ENCODE data around the gene ZSWIM6. TPM values are rescaled to one million over a fixed set of nuclear protein-coding genes. Genes with fewer than 3 reads are reported as not detected.
A peak's percentile ranks its signal among the peaks of the same experiment; 100 is the strongest.

Gene ZSWIM6
- total RNA-seq, 6 experiments from 2014 or later = 2.8 to 7.2 (median 4.1) TPM

- 79% methylated on average over 2 of the region's 2 CpGs for WGBS (ENCODE audit: insufficient coverage, low coverage, low lambda C conversion rate, missing lambda C conversion rate)
- H3K4me1 ChIP-seq = peaks cover 0 to 4% (median 0%) of the 10 kb centered on the region in 4 donors
- ATAC-seq (no peak), DNase-seq (no peak)
- no peaks in the 10 kb centered on the region for H3K27me3 ChIP-seq
- intact Hi-C loops (cut with DNase I) = no loop called here
- H3K4me3 ChIP-seq = no peak overlapping the region
- no peaks in the 10 kb centered on the region for H3K36me3 ChIP-seq
- no peak overlapping the region for H3K27ac ChIP-seq
- H3K9me3 ChIP-seq = no peaks in the 10 kb centered on the region
- TF ChIP-seq CTCF (IDR thresholded peaks at IDR 0.05) = peak in 1 of 4 donors; percentile 12
- TF ChIP-seq POLR2A (IDR thresholded peaks at IDR 0.05) = no peak
Measured at GRCh38 chr5:61362796-61363368, 30.8 kb downstream of the ZSWIM6 start.

- peaks cover 0 to 4% (median 0%) of the 10 kb centered on the region in 4 donors for H3K4me1 ChIP-seq
- 80% methylated on average over 3 of the region's 3 CpGs for WGBS (ENCODE audit: insufficient coverage, low coverage, low lambda C conversion rate, missing lambda C conversion rate)
- H3K4me3 ChIP-seq = no peak overlapping the region
- no peak for ATAC-seq
- intact Hi-C loops (cut with DNase I) = no loop called here
- no peaks in the 10 kb centered on the region for H3K27me3 ChIP-seq
- H3K9me3 ChIP-seq = no peaks in the 10 kb centered on the region
- no peak for DNase-seq
- TF ChIP-seq CTCF (IDR thresholded peaks at IDR 0.05) (no peak), POLR2A (IDR thresholded peaks at IDR 0.05) (no peak)
- no peak overlapping the region for H3K27ac ChIP-seq
- H3K36me3 ChIP-seq = no peaks in the 10 kb centered on the region
Measured at GRCh38 chr5:61363401-61364114, 31.5 kb downstream of the ZSWIM6 start.

GRCh38 chr5:61366497-61367240, 34.6 kb downstream of the ZSWIM6 start:
- WGBS (ENCODE audit: insufficient coverage, low coverage, low lambda C conversion rate, missing lambda C conversion rate) = 93% methylated on average over 4 of the region's 7 CpGs
- Histone ChIP-seq H3K27ac (no peak overlapping the region), H3K36me3 (no peaks in the 10 kb centered on the region), H3K9me3 (no peaks in the 10 kb centered on the region), H3K27me3 (no peaks in the 10 kb centered on the region), H3K4me1 (no peaks in the 10 kb centered on the region), H3K4me3 (no peak overlapping the region)
- ATAC-seq (no peak), DNase-seq (no peak)
- intact Hi-C loops (cut with DNase I) = no loop called here
- TF ChIP-seq POLR2A (IDR thresholded peaks at IDR 0.05) = no peak
- TF ChIP-seq CTCF (IDR thresholded peaks at IDR 0.05) = no peak

- no peak for DNase-seq
- H3K4me1 ChIP-seq = no peaks in the 10 kb centered on the region
- H3K27ac ChIP-seq = no peak overlapping the region
- H3K4me3 ChIP-seq = no peak overlapping the region
- 65% methylated on average over 2 of the region's 2 CpGs for WGBS (ENCODE audit: insufficient coverage, low coverage, low lambda C conversion rate, missing lambda C conversion rate)
- no peaks in the 10 kb centered on the region for H3K9me3 ChIP-seq
- TF ChIP-seq CTCF (IDR thresholded peaks at IDR 0.05) = no peak
- no peak for TF ChIP-seq POLR2A (IDR thresholded peaks at IDR 0.05)
- no peaks in the 10 kb centered on the region for H3K36me3 ChIP-seq
- intact Hi-C loops (cut with DNase I) = no loop called here
- ATAC-seq = no peak
- no peaks in the 10 kb centered on the region for H3K27me3 ChIP-seq
Measured at GRCh38 chr5:61370506-61370905, 38.4 kb downstream of the ZSWIM6 start.
